Naive thymus-derived CD8-positive, alpha-beta T cell (primary cell): ENCODE results near the gene CHMP5. TPM values are rescaled to one million over a fixed set of nuclear protein-coding genes. Genes with fewer than 3 reads are reported as not detected.
A peak's percentile ranks its signal among the peaks of the same experiment; 100 is the strongest.

ENCODE experiments used
- ATAC-seq, 2 donors: fragments of 150-1000 bp; cut with Tn5 transposase in 1 of 2; sonication (Bioruptor Pico), chemical (Tn5 transposase) in 1 of 2; 1 replicate in 1 of 2; 2 replicates in 1 of 2; pipeline ENCODE4 v1.10.0; 2021; ENCODE audit warnings: mild to moderate bottlenecking in 2 of 2, moderate library complexity in 2 of 2
- POLR2A ChIA-PET: fragments of 350-600 bp; sonication (Branson Sonifier 250); formaldehyde crosslinking; loops from one replicate; lab custom pipeline; 2021; ENCODE audit warnings: antibody characterized with exemption; lab: Charles Lee
- DNase-seq, 10 donors: peaks; one replicate each; pipeline versions ENCODE4 v3.0.0 to v3.0.0-alpha.2; 2020 to 2022
- H3K27ac Mint-ChIP-seq, 10 donors: one replicate each; pipeline ENCODE4 v1.8.0; 2020 to 2022; ENCODE audit warnings: mild to moderate bottlenecking in 10 of 10, mixed read lengths in 10 of 10, moderate library complexity in 4 of 10, inconsistent platforms in 1 of 10
- H3K27me3 Mint-ChIP-seq, 5 donors: one replicate each; pipeline ENCODE4 v1.8.0; 2021 to 2022; ENCODE audit warnings: mixed read lengths in 5 of 5
- H3K36me3 Mint-ChIP-seq, 3 donors: one replicate each; pipeline ENCODE4 v1.8.0; 2020 to 2022; ENCODE audit warnings: mixed read lengths in 3 of 3, mild to moderate bottlenecking in 2 of 3, inconsistent platforms in 1 of 3
- H3K4me1 Mint-ChIP-seq, 4 donors: one replicate each; pipeline ENCODE4 v1.8.0; 2021 to 2022; ENCODE audit warnings: mixed read lengths in 4 of 4
- H3K4me3 Mint-ChIP-seq, 10 donors: one replicate each; pipeline ENCODE4 v1.8.0; 2020 to 2022; ENCODE audit warnings: mild to moderate bottlenecking in 10 of 10, mixed read lengths in 10 of 10, moderate library complexity in 6 of 10, inconsistent platforms in 1 of 10
- H3K9me3 Mint-ChIP-seq, 9 donors: one replicate each; pipeline ENCODE4 v1.8.0; 2020 to 2022; ENCODE audit warnings: mixed read lengths in 9 of 9, mild to moderate bottlenecking in 3 of 9, inconsistent platforms in 1 of 9, moderate library complexity in 1 of 9
- polyA plus RNA-seq, 3 donors: library from polyadenylated mRNA; unstranded; fragments of 300-500 nt; fragmentation: Illumina TruSeq; gene quantifications; one replicate each; pipeline ENCODE4 v1.2.3, GENCODE V29; 2021
- total RNA-seq, 8 experiments: library from RNA in 2 of 8; stranded (reverse) in 2 of 8; gene quantifications; one replicate each; pipeline ENCODE4 v1.2.3 and lab custom pipeline; 2021 to 2026

Gene CHMP5
- total and polyA plus RNA-seq, 5 experiments from 2014 or later: 30.4 to 40.0 (median 38.7) TPM

GRCh38 chr9:33246269-33246860 lies 18.5 kb upstream of the CHMP5 start:
- DNase-seq: no peak
- Mint-ChIP-seq H3K27ac (peak overlapping the region in 1 of 10 donors; percentile 44), H3K9me3 (no peaks in the 10 kb centered on the region), H3K27me3 (peaks cover 0 to 5% (median 0%) of the 10 kb centered on the region in 5 donors), H3K4me1 (peaks cover 0 to 3% (median 0%) of the 10 kb centered on the region in 4 donors), H3K4me3 (no peak overlapping the region), H3K36me3 (peaks cover 0 to 13% (median 13%) of the 10 kb centered on the region in 3 donors)
- no peak for ATAC-seq
- POLR2A ChIA-PET: interaction anchor here (1.4 kb wide), 1 partner anchor 18 kb away, joined by 3 read pairs; the partner anchor contains the start of genes BAG1 and CHMP5

GRCh38 chr9:33248606-33249005 lies 16.2 kb upstream of the CHMP5 start:
- Mint-ChIP-seq H3K4me1 (peaks cover 0 to 5% (median 0%) of the 10 kb centered on the region in 4 donors), H3K9me3 (no peaks in the 10 kb centered on the region), H3K4me3 (peak overlapping the region in 1 of 10 donors; percentile 24), H3K27ac (peak overlapping the region in 3 of 10 donors; percentile 15 to 50 (median 25)), H3K27me3 (no peaks in the 10 kb centered on the region), H3K36me3 (peaks cover 0 to 28% (median 16%) of the 10 kb centered on the region in 3 donors)
- DNase-seq (no peak), ATAC-seq (no peak)
- POLR2A ChIA-PET: no interaction called here

- peaks cover 0 to 5% (median 0%) of the 10 kb centered on the region in 4 donors for H3K4me1 Mint-ChIP-seq
- ATAC-seq: no peak
- no peaks in the 10 kb centered on the region for H3K9me3 Mint-ChIP-seq
- no peaks in the 10 kb centered on the region for H3K27me3 Mint-ChIP-seq
- peaks cover 0 to 33% (median 16%) of the 10 kb centered on the region in 3 donors for H3K36me3 Mint-ChIP-seq
- DNase-seq: no peak
- POLR2A ChIA-PET: no interaction called here
- H3K27ac Mint-ChIP-seq: peak overlapping the region in 3 of 10 donors; percentile 3 to 43 (median 8)
- no peak overlapping the region for H3K4me3 Mint-ChIP-seq
Measured at GRCh38 chr9:33249087-33249658, 15.7 kb upstream of the CHMP5 start.

GRCh38 chr9:33249983-33250382 lies 14.9 kb upstream of the CHMP5 start:
- no peak overlapping the region for H3K4me3 Mint-ChIP-seq
- H3K4me1 Mint-ChIP-seq: peaks cover 0 to 5% (median 0%) of the 10 kb centered on the region in 4 donors
- peaks cover 0 to 41% (median 19%) of the 10 kb centered on the region in 3 donors for H3K36me3 Mint-ChIP-seq
- H3K9me3 Mint-ChIP-seq: no peaks in the 10 kb centered on the region
- ATAC-seq: no peak
- H3K27ac Mint-ChIP-seq: peak overlapping the region in 2 of 10 donors; percentile 16 to 50
- no peak for DNase-seq
- POLR2A ChIA-PET: no interaction called here
- H3K27me3 Mint-ChIP-seq: no peaks in the 10 kb centered on the region

- peaks cover 0 to 5% (median 0%) of the 10 kb centered on the region in 4 donors for H3K4me1 Mint-ChIP-seq
- peaks cover 1 to 47% (median 20%) of the 10 kb centered on the region in 3 donors for H3K36me3 Mint-ChIP-seq
- POLR2A ChIA-PET: no interaction called here
- ATAC-seq (no peak), DNase-seq (no peak)
- peak overlapping the region in 4 of 10 donors; percentile 15 to 69 (median 34) for H3K27ac Mint-ChIP-seq
- no peaks in the 10 kb centered on the region for H3K27me3 Mint-ChIP-seq
- no peak overlapping the region for H3K4me3 Mint-ChIP-seq
- no peaks in the 10 kb centered on the region for H3K9me3 Mint-ChIP-seq
Measured at GRCh38 chr9:33250458-33250995, 14.3 kb upstream of the CHMP5 start.

GRCh38 chr9:33254211-33254610 lies 10.6 kb upstream of the CHMP5 start:
- Mint-ChIP-seq H3K36me3 (peaks cover 5 to 74% (median 24%) of the 10 kb centered on the region in 3 donors), H3K4me3 (no peak overlapping the region), H3K27ac (peak overlapping the region in 1 of 10 donors; percentile 62), H3K4me1 (peaks cover 0 to 9% (median 7%) of the 10 kb centered on the region in 4 donors), H3K27me3 (no peaks in the 10 kb centered on the region), H3K9me3 (no peaks in the 10 kb centered on the region)
- POLR2A ChIA-PET: interaction anchor here (0.7 kb wide), 1 partner anchor 193 kb away, joined by 3 read pairs; the partner anchor contains the start of gene AQP3
- no peak for DNase-seq
- ATAC-seq: no peak

- Mint-ChIP-seq H3K27me3 (no peaks in the 10 kb centered on the region), H3K4me3 (no peak overlapping the region), H3K27ac (no peak overlapping the region), H3K4me1 (peaks cover 0 to 12% (median 7%) of the 10 kb centered on the region in 4 donors), H3K36me3 (peaks cover 5 to 82% (median 26%) of the 10 kb centered on the region in 3 donors), H3K9me3 (no peaks in the 10 kb centered on the region)
- ATAC-seq (no peak), DNase-seq (no peak)
- POLR2A ChIA-PET: no interaction called here
Measured at GRCh38 chr9:33255014-33255413, 9.8 kb upstream of the CHMP5 start.

GRCh38 chr9:33255471-33255870 lies 9.4 kb upstream of the CHMP5 start:
- POLR2A ChIA-PET: no interaction called here
- Mint-ChIP-seq H3K9me3 (no peaks in the 10 kb centered on the region), H3K27me3 (no peaks in the 10 kb centered on the region), H3K27ac (no peak overlapping the region), H3K4me3 (no peak overlapping the region), H3K36me3 (peaks cover 5 to 86% (median 29%) of the 10 kb centered on the region in 3 donors), H3K4me1 (peaks cover 0 to 12% (median 8%) of the 10 kb centered on the region in 4 donors)
- DNase-seq: no peak
- no peak for ATAC-seq

GRCh38 chr9:33256236-33256635 lies 8.6 kb upstream of the CHMP5 start:
- Mint-ChIP-seq H3K4me1 (peaks cover 0 to 12% (median 8%) of the 10 kb centered on the region in 4 donors), H3K27me3 (no peaks in the 10 kb centered on the region), H3K36me3 (peaks cover 5 to 90% (median 27%) of the 10 kb centered on the region in 3 donors), H3K27ac (no peak overlapping the region), H3K9me3 (no peaks in the 10 kb centered on the region), H3K4me3 (no peak overlapping the region)
- DNase-seq (no peak), ATAC-seq (no peak)
- POLR2A ChIA-PET: no interaction called here

GRCh38 chr9:33257276-33257675 lies 7.6 kb upstream of the CHMP5 start:
- DNase-seq (no peak), ATAC-seq (no peak)
- Mint-ChIP-seq H3K36me3 (peaks cover 5 to 95% (median 25%) of the 10 kb centered on the region in 3 donors), H3K4me3 (no peak overlapping the region), H3K9me3 (no peaks in the 10 kb centered on the region), H3K4me1 (peaks cover 5 to 12% (median 8%) of the 10 kb centered on the region in 4 donors), H3K27ac (no peak overlapping the region), H3K27me3 (no peaks in the 10 kb centered on the region)
- POLR2A ChIA-PET: no interaction called here

GRCh38 chr9:33260372-33260771 lies 4.5 kb upstream of the CHMP5 start:
- no peak overlapping the region for H3K4me3 Mint-ChIP-seq
- H3K9me3 Mint-ChIP-seq: no peaks in the 10 kb centered on the region
- POLR2A ChIA-PET: no interaction called here
- DNase-seq (no peak), ATAC-seq (no peak)
- peak overlapping the region in 3 of 10 donors; percentile 11 to 48 (median 16) for H3K27ac Mint-ChIP-seq
- no peaks in the 10 kb centered on the region for H3K27me3 Mint-ChIP-seq
- peaks cover 19 to 33% (median 26%) of the 10 kb centered on the region in 4 donors for H3K4me1 Mint-ChIP-seq
- peaks cover 5 to 72% (median 23%) of the 10 kb centered on the region in 3 donors for H3K36me3 Mint-ChIP-seq

- POLR2A ChIA-PET: interaction anchor here (0.8 to 3.4 kb wide), 5 partner anchors 17 to 239 kb away, joined by 3 to 44 read pairs (median 4); partner anchors contain the start of genes DNAJA1 and NFX1
- DNase-seq (peak in 1 of 10 donors; percentile 22), ATAC-seq (no peak)
- peaks cover 0 to 67% (median 13%) of the 10 kb centered on the region in 3 donors for H3K36me3 Mint-ChIP-seq
- H3K27ac Mint-ChIP-seq: peak overlapping the region; percentile 87 to 94 (median 92)
- no peaks in the 10 kb centered on the region for H3K27me3 Mint-ChIP-seq
- H3K4me3 Mint-ChIP-seq: peak overlapping the region; percentile 86 to 99 (median 92)
- H3K9me3 Mint-ChIP-seq: no peaks in the 10 kb centered on the region
- peaks cover 35 to 56% (median 51%) of the 10 kb centered on the region in 4 donors for H3K4me1 Mint-ChIP-seq
Measured at GRCh38 chr9:33263131-33264002, 1.5 kb upstream of the CHMP5 start.
